Parathyroid adenoma (tissue), 2 donors: ENCODE measurements around the gene TMEM198.

Experiments
- H2AFZ ChIP-seq: fragments of 300-600 bp; sonication (generic); one replicate; pipeline ENCODE4 v1.7.0; 2017; ENCODE audit warnings: antibody characterized with exemption, mild to moderate bottlenecking
- H3K27ac ChIP-seq: fragments of 300-600 bp; sonication (generic); one replicate; pipeline ENCODE4 v1.7.0; 2017
- H3K27me3 ChIP-seq: fragments of 300-600 bp; sonication (generic); one replicate; pipeline ENCODE4 v1.7.0; 2017; ENCODE audit warnings: low read length; ENCODE audit not compliant: control insufficient read depth, insufficient read depth
- H3K36me3 ChIP-seq: fragments of 300-600 bp; sonication (generic); one replicate; pipeline ENCODE4 v1.7.0; 2017; ENCODE audit warnings: low read length; ENCODE audit not compliant: control insufficient read depth, insufficient read depth
- H3K4me1 ChIP-seq: fragments of 300-600 bp; sonication (generic); one replicate; pipeline ENCODE4 v1.7.0; 2017; ENCODE audit warnings: control low read depth
- H3K4me2 ChIP-seq: fragments of 300-600 bp; sonication (generic); one replicate; pipeline ENCODE4 v1.7.0; 2017; ENCODE audit warnings: low read length
- H3K4me3 ChIP-seq: fragments of 300-600 bp; sonication (generic); one replicate; pipeline ENCODE4 v1.7.0; 2017; ENCODE audit warnings: low read depth, low read length
- H3K79me2 ChIP-seq: fragments of 300-600 bp; sonication (generic); one replicate; pipeline ENCODE4 v1.7.0; 2017; ENCODE audit warnings: control low read depth
- H3K9ac ChIP-seq: fragments of 300-600 bp; sonication (generic); one replicate; pipeline ENCODE4 v1.7.0; 2017; ENCODE audit warnings: mild to moderate bottlenecking
- H3K9me3 ChIP-seq: fragments of 300-600 bp; sonication (generic); one replicate; pipeline ENCODE4 v1.7.0; 2017; ENCODE audit warnings: low read length; ENCODE audit not compliant: control insufficient read depth
- CTCF ChIP-seq: fragments of 300-600 bp; sonication (generic); IDR thresholded peaks from one replicate; pipeline ENCODE4 v1.7.0; 2017; ENCODE audit warnings: antibody characterized with exemption, mild to moderate bottlenecking
- donor health status: primary hyperparathyroidism.

The TMEM198 gene

GRCh38 chr2:219515874-219516629 lies 27.8 kb upstream of the TMEM198 start:
- peaks cover 6% of the 10 kb centered on the region for H3K4me1 ChIP-seq

DNA sequence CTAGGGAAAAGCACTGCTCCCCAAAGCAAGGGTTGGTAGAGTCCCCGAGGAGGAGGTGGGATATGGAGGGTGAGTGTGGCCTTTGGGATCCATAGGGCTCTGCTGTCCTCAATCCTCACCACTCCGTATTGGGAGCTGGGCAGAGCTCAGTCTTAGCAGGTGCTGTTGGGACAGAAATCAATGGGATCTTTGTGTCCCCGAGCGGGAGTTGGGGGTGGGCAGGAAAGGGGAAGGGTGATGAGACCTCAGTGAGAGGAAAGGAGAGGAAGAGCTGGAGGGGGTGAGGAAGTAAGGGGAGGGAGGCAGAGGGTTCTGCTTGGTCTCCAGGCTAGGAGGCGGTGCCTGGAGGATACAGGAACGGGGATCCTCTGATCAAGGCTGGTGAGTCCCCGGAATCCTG lies 26.9 kb upstream of the TMEM198 start:
- Histone ChIP-seq H3K9me3 (no peaks in the 10 kb centered on the region), H3K27me3 (peaks cover 9% of the 10 kb centered on the region), H3K4me3 (no peak overlapping the region), H3K36me3 (no peaks in the 10 kb centered on the region), H3K4me2 (no peak overlapping the region), H3K27ac (no peak overlapping the region), H3K4me1 (peaks cover 6% of the 10 kb centered on the region), H3K79me2 (no peaks in the 10 kb centered on the region), H2AFZ (no peak overlapping the region), H3K9ac (no peak overlapping the region)
- no peak for TF ChIP-seq CTCF

More at GRCh38 chr2:219515874-219516629, 27.8 kb upstream of the TMEM198 start:
- TF ChIP-seq CTCF = no peak
- H3K9me3 ChIP-seq = no peaks in the 10 kb centered on the region
- H3K4me3 ChIP-seq = no peak overlapping the region
- no peaks in the 10 kb centered on the region for H3K79me2 ChIP-seq
- no peak overlapping the region for H2AFZ ChIP-seq
- no peaks in the 10 kb centered on the region for H3K36me3 ChIP-seq
- no peak overlapping the region for H3K27ac ChIP-seq
- H3K4me2 ChIP-seq = no peak overlapping the region
- no peak overlapping the region for H3K9ac ChIP-seq
- peaks cover 9% of the 10 kb centered on the region for H3K27me3 ChIP-seq

GRCh38 chr2:219517954-219518778 lies 25.7 kb upstream of the TMEM198 start:
- no peak for TF ChIP-seq CTCF
- peaks cover 12% of the 10 kb centered on the region for H3K27me3 ChIP-seq
- H3K79me2 ChIP-seq = no peaks in the 10 kb centered on the region
- no peak overlapping the region for H2AFZ ChIP-seq
- no peak overlapping the region for H3K4me2 ChIP-seq
- H3K9ac ChIP-seq = no peak overlapping the region
- no peak overlapping the region for H3K4me3 ChIP-seq
- no peaks in the 10 kb centered on the region for H3K9me3 ChIP-seq
- H3K36me3 ChIP-seq = no peaks in the 10 kb centered on the region
- no peak overlapping the region for H3K27ac ChIP-seq
- peaks cover 6% of the 10 kb centered on the region for H3K4me1 ChIP-seq

DNA sequence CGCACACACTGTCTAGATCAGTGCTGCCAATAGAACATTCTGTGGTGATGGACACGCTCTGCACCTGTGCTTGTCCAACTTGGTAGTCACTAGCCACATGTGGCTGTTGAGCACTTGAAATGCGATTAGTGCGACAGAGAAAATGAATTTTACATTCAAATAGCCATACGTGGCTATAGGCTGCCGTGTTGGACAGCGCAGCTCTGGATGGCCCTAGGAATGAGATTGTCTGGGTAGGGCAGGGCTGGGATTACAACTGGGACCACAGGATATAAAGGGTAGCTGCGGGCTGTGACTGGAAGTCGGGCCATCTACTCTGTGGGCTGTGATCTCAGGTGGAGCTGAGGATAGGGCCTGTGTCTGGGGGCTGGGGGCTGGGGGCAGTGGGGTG lies 24.3 kb upstream of the TMEM198 start:
- no peak overlapping the region for H3K4me2 ChIP-seq
- H3K4me3 ChIP-seq = no peak overlapping the region
- H2AFZ ChIP-seq = no peak overlapping the region
- no peaks in the 10 kb centered on the region for H3K9me3 ChIP-seq
- peaks cover under 1% of the 10 kb centered on the region for H3K4me1 ChIP-seq
- H3K79me2 ChIP-seq = no peaks in the 10 kb centered on the region
- H3K36me3 ChIP-seq = no peaks in the 10 kb centered on the region
- no peak for TF ChIP-seq CTCF
- H3K9ac ChIP-seq = no peak overlapping the region
- no peak overlapping the region for H3K27ac ChIP-seq
- H3K27me3 ChIP-seq = peaks cover 6% of the 10 kb centered on the region
